GM19099 (cell line): ENCODE results near the gene HPGDS.

Experiments
- POLR2A ChIP-seq: IDR thresholded peaks from 3 replicates; pipeline ENCODE4 v1.6.1; 2011; ENCODE audit warnings: low read depth; ENCODE audit not compliant: insufficient read length; ENCODE audit errors: extremely low read depth

The HPGDS gene

GRCh38 chr4:94342694-94343093, at the start of gene HPGDS:
Gene HPGDS, minus strand, starts transcription at chr4:94342836. Its CDS starts 8,207 bp downstream, at chr4:94334629.
- no peak for TF ChIP-seq POLR2A

- no peak for TF ChIP-seq POLR2A
Observed at GRCh38 chr4:94390804-94391410, 48.3 kb upstream of the HPGDS start.

- no peak for TF ChIP-seq POLR2A
Observed at GRCh38 chr4:94389595-94390267, 47.1 kb upstream of the HPGDS start.

- no peak for TF ChIP-seq POLR2A
Observed at GRCh38 chr4:94378047-94378446, 35.4 kb upstream of the HPGDS start.

GRCh38 chr4:94377294-94377693, 34.7 kb upstream of the HPGDS start:
- no peak for TF ChIP-seq POLR2A

- no peak for TF ChIP-seq POLR2A
Observed at GRCh38 chr4:94375364-94375763, 32.7 kb upstream of the HPGDS start.

GRCh38 chr4:94373752-94374151, 31.1 kb upstream of the HPGDS start:
- TF ChIP-seq POLR2A, result no peak

GRCh38 chr4:94372991-94373390, 30.4 kb upstream of the HPGDS start:
- no peak for TF ChIP-seq POLR2A

- TF ChIP-seq POLR2A, result no peak
Observed at GRCh38 chr4:94372228-94372978, 29.8 kb upstream of the HPGDS start.

- no peak for TF ChIP-seq POLR2A
Observed at GRCh38 chr4:94371290-94371689, 28.7 kb upstream of the HPGDS start.

- TF ChIP-seq POLR2A, result no peak
Observed at GRCh38 chr4:94370533-94371254, 28.1 kb upstream of the HPGDS start.

GRCh38 chr4:94369046-94369445, 26.4 kb upstream of the HPGDS start:
- TF ChIP-seq POLR2A, result no peak

GRCh38 chr4:94368459-94368858, 25.8 kb upstream of the HPGDS start:
- no peak for TF ChIP-seq POLR2A

- TF ChIP-seq POLR2A, result no peak
Observed at GRCh38 chr4:94365304-94365703, 22.7 kb upstream of the HPGDS start.

GRCh38 chr4:94364527-94364926, 21.9 kb upstream of the HPGDS start:
- no peak for TF ChIP-seq POLR2A
